Activated CD4-positive, alpha-beta T cell treated with anti-CD3 and anti-CD28 coated beads for 48 hours (primary cell): Measurements from ENCODE around the gene MC1R.
"Not testable (repeated sequence)": the region's sequence is repeated elsewhere in the genome, so short reads cannot be mapped to it uniquely, and the experiment has no call there.

Experiments
- DNase-seq: peaks from one replicate; pipeline ENCODE4 v3.0.0-alpha.2; 2020

Gene MC1R

DNA sequence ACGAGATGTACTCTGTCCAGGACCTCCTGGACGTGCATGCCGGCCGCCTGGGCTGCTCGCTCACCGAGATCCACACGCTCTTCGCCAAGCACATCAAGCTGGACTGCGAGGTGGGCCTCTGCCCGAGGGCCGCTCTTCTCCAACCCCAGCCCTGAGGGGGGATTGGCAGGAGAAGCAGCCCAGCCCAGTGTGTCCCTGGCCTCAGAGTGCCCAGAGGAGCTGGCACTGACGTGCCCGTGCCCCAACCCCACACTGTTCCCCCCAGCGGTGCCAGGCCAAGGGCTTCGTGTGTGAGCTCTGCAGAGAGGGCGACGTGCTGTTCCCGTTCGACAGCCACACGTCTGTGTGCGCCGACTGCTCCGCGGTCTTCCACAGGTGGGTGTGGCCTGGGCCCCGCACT, 45.5 kb downstream of the MC1R start:
- DNase-seq: no peak

DNA sequence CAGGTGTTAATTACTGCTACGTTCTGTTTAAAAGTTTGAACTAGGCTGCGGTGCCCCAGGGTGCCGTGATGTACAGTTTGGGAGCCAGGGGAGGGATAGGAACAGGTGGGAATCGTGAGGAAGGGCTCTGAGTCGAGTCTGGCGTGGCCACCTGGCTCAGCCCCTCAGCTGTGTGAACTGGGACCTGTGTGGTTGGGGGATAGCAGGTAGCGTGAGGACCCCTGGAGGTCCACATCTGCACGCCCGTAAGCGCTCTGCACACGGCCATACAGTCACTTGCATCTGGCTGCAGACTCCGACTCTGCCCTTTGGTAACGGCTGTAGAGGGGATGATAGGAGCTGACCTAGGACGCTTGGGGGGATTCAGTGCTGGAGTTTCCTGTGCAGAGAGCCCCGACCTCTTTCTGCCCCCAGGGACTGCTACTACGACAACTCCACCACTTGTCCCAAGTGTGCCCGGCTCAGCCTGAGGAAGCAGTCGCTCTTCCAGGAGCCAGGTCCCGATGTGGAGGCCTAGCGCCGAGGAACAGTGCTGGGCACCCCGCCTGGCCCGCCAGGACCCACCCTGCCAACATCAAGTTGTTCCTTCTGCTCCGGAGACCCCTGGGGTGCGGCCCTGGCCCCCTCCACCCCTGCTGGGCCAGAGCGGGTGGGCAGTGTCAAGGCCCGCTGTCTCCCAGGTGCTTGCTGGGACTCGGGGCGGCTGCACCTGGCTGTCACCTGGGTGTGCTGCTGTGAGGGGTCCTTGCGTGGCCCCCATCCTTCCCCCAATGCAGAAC, 47.0 kb downstream of the MC1R start:
- no peak for DNase-seq

- no peak for DNase-seq
Observed at GRCh38 chr16:89966756-89967155, 48.1 kb downstream of the MC1R start.

GRCh38 chr16:89967436-89967835, 48.8 kb downstream of the MC1R start:
- DNase-seq: not testable (repeated sequence)

GRCh38 chr16:89968074-89968473, 49.4 kb downstream of the MC1R start:
- not testable (repeated sequence) for DNase-seq

GRCh38 chr16:89969741-89970410, 51.2 kb downstream of the MC1R start:
- no peak for DNase-seq
